Measurements from ENCODE around the gene PSD2. TPM values are rescaled to one million over a fixed set of nuclear protein-coding genes. Genes with fewer than 3 reads are reported as not detected.

Gene PSD2
- total RNA-seq, 1 donor from 2014 or later = not detected

- intact Hi-C loops (cut with DNase I) = no loop called here
- Histone ChIP-seq H3K27ac (no peak overlapping the region), H3K4me1 (peaks cover 0 to 4% of the 10 kb centered on the region in 2 donors), H3K36me3 (no peaks in the 10 kb centered on the region), H3K9me3 (no peaks in the 10 kb centered on the region), H3K27me3 (no peaks in the 10 kb centered on the region), H3K4me3 (no peak overlapping the region)
- no peak for TF ChIP-seq CTCF (IDR thresholded peaks at IDR 0.05)
- no peak for DNase-seq (ENCODE audit: low spot score in 2 of 2)
These were observed 57.1 kb downstream of the PSD2 start for GRCh38 chr5:139852696-139853095.

- H3K36me3 ChIP-seq = no peaks in the 10 kb centered on the region
- DNase-seq (ENCODE audit: low spot score in 2 of 2) = no peak
- TF ChIP-seq CTCF (IDR thresholded peaks at IDR 0.05) = no peak
- intact Hi-C loops (cut with DNase I) = no loop called here
- no peak overlapping the region for H3K4me3 ChIP-seq
- no peaks in the 10 kb centered on the region for H3K27me3 ChIP-seq
- no peak overlapping the region for H3K27ac ChIP-seq
- H3K4me1 ChIP-seq = no peaks in the 10 kb centered on the region
- no peaks in the 10 kb centered on the region for H3K9me3 ChIP-seq
These were observed 58.5 kb downstream of the PSD2 start for GRCh38 chr5:139854029-139854605.

DNA sequence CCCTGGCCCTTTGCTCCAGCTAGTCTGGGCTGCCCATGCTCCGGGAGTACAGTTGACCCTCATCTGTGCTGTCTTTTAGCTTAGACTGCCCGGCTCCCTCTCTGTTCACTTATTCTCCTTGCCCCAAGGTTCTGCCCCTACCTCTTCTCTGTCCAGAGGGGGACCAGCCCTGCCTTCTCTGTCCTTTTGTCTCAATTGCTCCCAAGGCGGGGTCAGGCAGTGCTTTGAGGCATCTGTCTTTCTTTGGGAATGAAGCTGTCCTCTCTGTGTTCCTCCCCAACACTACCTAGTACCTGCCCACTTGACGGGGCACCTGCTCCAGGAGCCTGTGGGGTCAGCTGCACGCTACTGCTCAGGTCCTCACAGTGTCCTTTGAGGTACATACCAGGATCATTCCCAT is 59.3 kb downstream of the PSD2 start:
- Histone ChIP-seq H3K4me3 (no peak overlapping the region), H3K27ac (no peak overlapping the region), H3K27me3 (no peaks in the 10 kb centered on the region), H3K4me1 (no peaks in the 10 kb centered on the region), H3K36me3 (no peaks in the 10 kb centered on the region), H3K9me3 (no peaks in the 10 kb centered on the region)
- no peak for TF ChIP-seq CTCF (IDR thresholded peaks at IDR 0.05)
- DNase-seq (ENCODE audit: low spot score in 2 of 2) = no peak
- intact Hi-C loops (cut with DNase I) = no loop called here

DNA sequence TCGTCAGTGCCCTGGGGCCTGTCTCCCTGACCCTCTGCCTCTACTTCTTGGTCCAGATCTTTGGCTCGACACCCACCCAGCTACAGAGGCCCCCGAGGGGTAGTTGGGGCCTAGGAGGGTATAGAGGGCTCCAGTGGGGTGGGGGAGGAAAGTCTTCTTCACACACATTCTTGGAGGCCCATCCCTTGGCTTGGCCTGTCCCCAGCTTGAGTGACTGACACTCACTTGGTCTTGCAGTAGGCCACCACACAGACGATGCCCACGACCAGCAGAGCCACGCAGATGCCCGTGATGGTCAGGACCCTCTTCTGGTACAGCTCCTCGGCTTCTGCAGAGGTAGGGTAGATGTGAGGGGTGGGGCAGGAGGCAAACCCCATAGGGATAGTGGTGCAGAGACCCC is 59.8 kb downstream of the PSD2 start:
- H3K27me3 ChIP-seq = no peaks in the 10 kb centered on the region
- DNase-seq (ENCODE audit: low spot score in 2 of 2) = no peak
- H3K4me1 ChIP-seq = no peaks in the 10 kb centered on the region
- no peak overlapping the region for H3K27ac ChIP-seq
- H3K36me3 ChIP-seq = no peaks in the 10 kb centered on the region
- intact Hi-C loops (cut with DNase I) = no loop called here
- H3K9me3 ChIP-seq = no peaks in the 10 kb centered on the region
- TF ChIP-seq CTCF (IDR thresholded peaks at IDR 0.05) = no peak
- no peak overlapping the region for H3K4me3 ChIP-seq

- Histone ChIP-seq H3K9me3 (no peaks in the 10 kb centered on the region), H3K4me1 (no peaks in the 10 kb centered on the region), H3K27ac (no peak overlapping the region), H3K36me3 (no peaks in the 10 kb centered on the region), H3K4me3 (no peak overlapping the region), H3K27me3 (no peaks in the 10 kb centered on the region)
- DNase-seq (ENCODE audit: low spot score in 2 of 2) = no peak
- intact Hi-C loops (cut with DNase I) = no loop called here
- TF ChIP-seq CTCF (IDR thresholded peaks at IDR 0.05) = no peak
These were observed 60.4 kb downstream of the PSD2 start for GRCh38 chr5:139855946-139856540.

Data from ascending aorta (tissue), 2 donors.